Spleen (tissue), 7 donors: ENCODE data around the gene MAP1LC3B.

Source experiments
- POLR2A ChIP-seq, 3 donors: fragments of 450-650 bp; IDR thresholded peaks; one replicate each; pipeline ENCODE4 v1.5.1; 2017; ENCODE audit warnings: antibody characterized with exemption in 3 of 3, mild to moderate bottlenecking in 1 of 3
- POLR2AphosphoS5 ChIP-seq, 3 donors: sonication (generic); formaldehyde crosslinking; IDR thresholded peaks; one replicate each; pipeline ENCODE4 v1.5.1; 2017; ENCODE audit warnings: antibody characterized with exemption in 3 of 3
- TF ChIP-seq, protein P1 (sequence below), 11 experiments: fragments of 200-600 bp in 7 of 11; fragments of 450-650 bp in 4 of 11; sonication (generic) in 4 of 11; IDR thresholded peaks in 8 of 11; conservative IDR thresholded peaks in 3 of 11; 1 replicate in 7 of 11; 2 replicates in 4 of 11; pipeline versions ENCODE4 v1.4.0 to v1.8.0; 2016 to 2021; ENCODE audit warnings: antibody characterized with exemption in 11 of 11, inconsistent platforms in 4 of 11, mild to moderate bottlenecking in 1 of 11
- donor health status: DM: no; HTN: no; CAD: no; lungs with moderate emphysema.
- donor health status: DM: no; HTN: no; CAD: no.
- donor health status: DM: no; HTN: no; CAD: no.

DNA sequence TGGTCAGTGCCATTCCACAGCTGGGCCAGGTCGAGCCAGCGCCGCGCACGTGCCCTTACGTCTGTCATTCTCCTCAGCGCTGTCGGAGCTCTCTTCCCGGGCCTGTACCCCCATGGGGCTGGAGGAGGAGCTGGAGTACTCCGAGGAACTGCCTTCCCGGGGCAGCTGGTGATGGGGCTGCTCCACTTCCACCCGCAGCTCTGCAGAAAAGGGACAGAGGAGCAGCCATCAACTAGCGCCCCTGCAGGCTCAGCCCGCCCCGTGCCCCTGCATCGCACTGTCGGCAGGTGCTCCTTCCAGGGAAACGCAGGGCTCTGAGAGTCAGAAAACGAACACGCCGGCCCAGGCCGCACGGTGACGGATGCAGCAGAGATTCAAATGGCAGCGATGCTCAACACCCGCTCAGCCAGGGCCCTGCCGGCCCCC lies 20.9 kb downstream of the MAP1LC3B start:
- no peak for TF ChIP-seq POLR2A (IDR thresholded peaks at IDR 0.05)
- TF ChIP-seq, protein P1, sequence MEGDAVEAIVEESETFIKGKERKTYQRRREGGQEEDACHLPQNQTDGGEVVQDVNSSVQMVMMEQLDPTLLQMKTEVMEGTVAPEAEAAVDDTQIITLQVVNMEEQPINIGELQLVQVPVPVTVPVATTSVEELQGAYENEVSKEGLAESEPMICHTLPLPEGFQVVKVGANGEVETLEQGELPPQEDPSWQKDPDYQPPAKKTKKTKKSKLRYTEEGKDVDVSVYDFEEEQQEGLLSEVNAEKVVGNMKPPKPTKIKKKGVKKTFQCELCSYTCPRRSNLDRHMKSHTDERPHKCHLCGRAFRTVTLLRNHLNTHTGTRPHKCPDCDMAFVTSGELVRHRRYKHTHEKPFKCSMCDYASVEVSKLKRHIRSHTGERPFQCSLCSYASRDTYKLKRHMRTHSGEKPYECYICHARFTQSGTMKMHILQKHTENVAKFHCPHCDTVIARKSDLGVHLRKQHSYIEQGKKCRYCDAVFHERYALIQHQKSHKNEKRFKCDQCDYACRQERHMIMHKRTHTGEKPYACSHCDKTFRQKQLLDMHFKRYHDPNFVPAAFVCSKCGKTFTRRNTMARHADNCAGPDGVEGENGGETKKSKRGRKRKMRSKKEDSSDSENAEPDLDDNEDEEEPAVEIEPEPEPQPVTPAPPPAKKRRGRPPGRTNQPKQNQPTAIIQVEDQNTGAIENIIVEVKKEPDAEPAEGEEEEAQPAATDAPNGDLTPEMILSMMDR (IDR thresholded peaks at IDR 0.05 in 8 of 11, conservative IDR thresholded peaks at IDR 0.05 in 3 of 11) = no peak
- no peak for TF ChIP-seq POLR2AphosphoS5 (IDR thresholded peaks at IDR 0.05)
